Stimulated activated CD8-positive, alpha-beta memory T cell treated with anti-CD3 and anti-CD28 coated beads, Interleukin-12 subunit alpha, Interleukin-12 subunit beta, amount 100 ng/mL, for 4 hours (primary cell): ENCODE data around the gene NUDT1.

ENCODE experiments used
- DNase-seq: peaks from one replicate; pipeline ENCODE4 v3.0.0-alpha.2; 2020; ENCODE audit warnings: low read depth

NUDT1 gene

DNA sequence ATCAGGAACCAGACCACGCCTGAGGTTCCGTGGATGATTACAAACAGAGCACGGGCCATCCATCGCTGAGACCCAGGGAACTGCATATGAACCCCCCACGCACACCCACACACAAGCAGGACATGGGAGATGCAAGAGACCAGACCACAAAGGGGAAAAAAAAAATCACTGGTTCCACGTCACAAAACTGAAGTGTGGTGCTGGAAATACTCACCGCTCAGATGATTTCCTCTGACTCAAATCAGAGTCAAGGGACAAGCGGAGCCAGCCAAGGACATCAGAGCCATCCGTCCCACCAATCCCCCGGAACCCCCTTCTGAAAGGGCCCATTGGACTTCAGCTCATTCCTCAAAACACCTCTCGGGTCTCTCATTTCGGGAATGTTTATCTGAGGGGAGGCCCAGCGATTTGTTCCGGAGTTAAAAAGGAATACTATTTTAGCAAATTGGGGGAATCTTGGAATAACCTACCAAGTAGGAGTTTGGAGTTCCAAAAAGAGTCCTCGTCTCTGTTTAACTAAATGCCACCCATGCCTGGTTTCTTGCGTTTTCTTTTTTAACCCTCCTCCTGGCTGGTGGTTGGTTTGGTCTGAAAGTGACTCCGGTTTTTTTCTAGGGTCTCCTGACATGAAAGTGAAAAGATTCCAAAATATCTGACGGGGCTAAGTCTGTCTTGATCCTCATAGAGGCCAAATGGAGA, 57.3 kb downstream of the NUDT1 start:
- no peak for DNase-seq

GRCh38 chr7:2299870-2300512, 58.0 kb downstream of the NUDT1 start:
- no peak for DNase-seq
